PC-9 (cell line): Measurements from ENCODE around the gene CTDP1.
"Not testable (repeated sequence)": the region's sequence is repeated elsewhere in the genome, so short reads cannot be mapped to it uniquely, and the experiment has no call there.

Experiments used
- CTCF ChIP-seq: fragments of 200-600 bp; sonication (generic); conservative IDR thresholded peaks from 2 replicates; pipeline ENCODE4 v1.6.1; 2017; ENCODE audit warnings: mixed run types, antibody characterized with exemption, mild to moderate bottlenecking, moderate library complexity
- EZH2 ChIP-seq: fragments of 200-600 bp; sonication (generic); IDR thresholded peaks from 2 replicates; pipeline ENCODE4 v1.8.0; 2017; ENCODE audit warnings: antibody characterized with exemption, low read depth

- not testable (repeated sequence) for TF ChIP-seq CTCF, EZH2
Measured at GRCh38 chr18:79694206-79694894, 14.7 kb downstream of the CTDP1 start.
